Adrenal gland (tissue), 5 donors: Measurements from ENCODE around the gene CMTM8.

Experiments
- CTCF ChIP-seq, 6 experiments: fragments of 450-650 bp in 4 of 6; fragments of 200-600 bp in 2 of 6; sonication (generic) in 1 of 6; IDR thresholded peaks; 1 replicate in 5 of 6; 2 replicates in 1 of 6; pipeline versions ENCODE4 v1.5.1 to v1.8.0; 2016 to 2021; ENCODE audit warnings: antibody characterized with exemption in 6 of 6, mild to moderate bottlenecking in 2 of 6, moderate library complexity in 1 of 6
- POLR2A ChIP-seq, 2 donors: fragments of 450-650 bp; IDR thresholded peaks; one replicate each; pipeline ENCODE4 v1.6.1; 2017; ENCODE audit warnings: antibody characterized with exemption in 2 of 2, mild to moderate bottlenecking in 2 of 2, moderate library complexity in 1 of 2
- donor health status: DM: no; HTN: no; CAD: no.

GRCh38 chr3:32340039-32340438 is 101.6 kb downstream of the CMTM8 start:
- TF ChIP-seq CTCF (IDR thresholded peaks at IDR 0.05): peak; percentile 18 to 74 (median 62)
- TF ChIP-seq POLR2A (IDR thresholded peaks at IDR 0.05): no peak
